Stimulated activated CD8-positive, alpha-beta memory T cell treated with anti-CD3 and anti-CD28 coated beads, Interleukin-7, amount 100 ng/mL, for 24 hours (primary cell): ENCODE results near the gene CLEC6A.
"Not testable (repeated sequence)": the region's sequence is repeated elsewhere in the genome, so short reads cannot be mapped to it uniquely, and the experiment has no call there.

Experiments used
- DNase-seq: peaks from one replicate; pipeline ENCODE4 v3.0.0-alpha.2; 2020; ENCODE audit warnings: low read depth

Gene CLEC6A

GRCh38 chr12:8455727-8456360 is at the start of gene CLEC6A:
Gene CLEC6A (plus strand): TSS chr12:8455962. CDS start chr12:8456112, 150 bp downstream.
- no peak for DNase-seq

- not testable (repeated sequence) for DNase-seq
Measured at GRCh38 chr12:8419576-8419975, 36.2 kb upstream of the CLEC6A start.

DNA sequence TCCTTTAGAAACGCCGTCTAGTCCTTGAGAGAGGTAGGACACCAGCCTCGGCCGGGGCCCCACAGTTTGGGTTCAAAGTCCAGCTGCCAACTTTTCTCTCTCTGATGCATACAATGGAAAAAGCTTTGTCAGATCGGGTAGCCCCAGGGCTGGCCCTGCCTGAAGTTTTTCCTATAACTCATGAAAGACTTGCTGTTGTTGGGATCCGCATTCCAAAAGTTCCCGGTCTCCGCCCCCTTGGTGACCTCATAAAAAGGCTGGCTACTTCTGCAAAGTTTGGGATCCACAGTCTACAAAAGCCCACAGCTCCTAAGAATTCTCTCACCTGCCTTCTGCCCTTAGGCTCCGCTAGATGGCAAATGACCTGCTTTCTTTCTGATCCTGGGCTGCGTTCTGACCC is 35.3 kb upstream of the CLEC6A start:
- DNase-seq: no peak

- DNase-seq: not testable (repeated sequence)
Measured at GRCh38 chr12:8444536-8445278, 11.1 kb upstream of the CLEC6A start.

GRCh38 chr12:8445731-8446130 is 10.0 kb upstream of the CLEC6A start:
- no peak for DNase-seq

- DNase-seq: no peak
Measured at GRCh38 chr12:8446642-8447547, 8.9 kb upstream of the CLEC6A start.

- DNase-seq: no peak
Measured at GRCh38 chr12:8449355-8449859, 6.4 kb upstream of the CLEC6A start.

DNA sequence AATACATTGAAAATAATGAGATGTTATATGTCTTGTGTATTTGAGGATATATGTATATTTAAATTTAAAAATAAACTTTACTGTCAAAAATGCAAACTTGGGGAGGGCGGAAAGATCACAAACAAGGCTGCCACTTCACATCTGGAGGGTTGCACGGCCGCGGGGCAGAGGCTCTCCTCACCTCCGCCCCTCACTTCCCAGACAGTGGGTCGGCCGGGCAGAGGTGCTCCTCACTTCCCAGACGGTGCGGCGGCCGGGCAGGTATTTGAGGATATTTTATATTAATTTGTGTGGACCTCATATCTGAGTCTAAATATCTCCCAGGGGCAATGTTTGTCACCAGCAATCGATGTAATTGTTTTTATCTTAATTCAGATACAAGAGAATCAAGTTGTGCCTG is 3.7 kb upstream of the CLEC6A start:
- no peak for DNase-seq

- DNase-seq: no peak
Measured at GRCh38 chr12:8453021-8453513, 2.7 kb upstream of the CLEC6A start.

GRCh38 chr12:8453796-8454195 is 2.0 kb upstream of the CLEC6A start:
- DNase-seq: no peak

DNA sequence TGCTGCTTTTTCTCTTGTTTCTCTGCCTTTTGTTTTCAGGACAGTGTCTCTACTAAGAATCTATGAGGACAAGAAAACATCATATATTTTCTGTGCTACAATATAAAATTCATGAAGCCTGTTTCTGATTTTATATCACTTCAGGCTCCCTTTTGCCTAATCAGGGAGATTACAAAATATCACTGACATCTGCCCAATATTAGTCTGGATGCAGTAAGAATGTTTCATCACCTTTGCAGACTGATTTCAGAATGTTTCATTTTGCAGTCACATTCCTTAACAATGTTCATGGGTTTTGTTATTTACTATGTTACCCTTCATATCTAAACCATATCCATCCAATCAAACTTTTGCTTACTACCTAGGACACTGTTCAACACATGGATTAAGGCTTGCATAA is 491 bp upstream of the CLEC6A start:
- no peak for DNase-seq

DNA sequence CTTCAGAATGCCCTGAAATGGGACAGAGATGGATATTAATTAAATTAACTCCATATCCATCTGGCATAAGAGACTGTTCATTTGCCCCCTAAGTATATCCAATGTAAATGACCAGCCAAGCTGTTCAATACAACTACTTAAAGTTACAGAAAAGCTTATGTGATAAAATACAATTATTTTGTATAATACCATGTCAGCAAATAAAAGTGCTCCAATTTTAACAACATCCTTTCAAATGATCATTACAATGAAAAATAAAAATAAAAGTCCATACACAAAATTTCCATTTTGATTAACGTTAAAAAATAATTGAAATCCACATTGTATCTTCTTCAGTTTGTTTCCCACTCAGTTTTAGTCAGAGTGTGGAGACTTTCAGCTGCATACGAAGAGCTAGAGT is 5.7 kb downstream of the CLEC6A start:
- DNase-seq: no peak

- no peak for DNase-seq
Measured at GRCh38 chr12:8465301-8465996, 9.7 kb downstream of the CLEC6A start.

GRCh38 chr12:8466241-8466640 is 10.5 kb downstream of the CLEC6A start:
- DNase-seq: no peak

- no peak for DNase-seq
Measured at GRCh38 chr12:8471090-8471489, 15.3 kb downstream of the CLEC6A start.

DNA sequence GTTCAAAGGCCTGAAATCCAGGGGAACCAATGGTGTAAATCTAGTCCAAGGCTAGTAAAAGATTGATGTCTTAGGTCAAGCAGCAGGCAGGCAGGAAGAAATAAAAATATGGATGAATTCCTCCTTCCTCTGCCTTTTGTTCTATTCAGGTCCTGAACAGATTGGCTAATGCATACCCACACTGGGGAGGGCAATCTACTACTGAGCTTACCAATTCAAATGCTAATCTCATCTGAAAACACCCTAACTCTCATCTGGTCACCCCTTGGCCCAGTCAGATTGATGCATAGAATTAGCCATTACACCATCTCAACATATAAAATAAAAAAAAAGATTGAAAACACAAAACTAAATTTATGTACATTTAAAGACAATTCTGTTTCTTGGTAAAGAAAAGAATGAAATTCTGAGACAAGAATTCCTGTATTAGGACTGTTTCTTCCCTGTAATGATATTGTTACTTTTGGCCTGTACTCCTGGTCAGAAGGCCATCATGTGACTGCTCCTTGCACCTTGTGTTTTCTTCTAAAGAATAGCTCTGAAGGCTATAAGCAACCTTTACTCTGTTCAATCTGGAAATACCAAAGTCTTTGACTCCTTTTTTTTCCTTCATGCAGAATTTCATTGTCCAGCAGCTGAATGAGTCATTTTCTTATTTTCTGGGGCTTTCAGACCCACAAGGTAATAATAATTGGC is 19.9 kb downstream of the CLEC6A start:
- no peak for DNase-seq

DNA sequence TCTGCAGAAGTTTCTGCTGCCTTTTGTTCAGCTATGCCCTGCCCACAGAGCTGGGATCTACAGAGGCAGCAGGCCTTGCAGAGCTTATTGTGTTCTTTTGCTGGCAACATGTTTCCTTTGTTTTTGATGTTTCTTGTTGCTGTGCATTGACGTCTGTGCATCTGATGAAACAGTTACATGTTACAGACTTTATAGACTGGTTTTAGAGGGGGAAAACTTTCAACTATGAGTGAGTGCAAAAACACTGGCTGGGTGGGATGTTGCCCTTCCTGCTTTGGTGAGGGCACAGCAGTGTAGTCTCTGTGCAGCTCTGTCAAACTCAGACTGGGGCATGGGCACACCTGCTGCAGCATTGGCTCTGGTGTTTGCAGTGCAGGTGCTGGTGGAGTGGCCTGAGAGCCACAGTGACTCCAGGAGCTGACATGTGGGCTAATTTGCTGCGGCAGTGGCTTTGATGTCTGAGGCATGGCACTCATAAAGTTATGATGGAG is 26.9 kb downstream of the CLEC6A start:
- DNase-seq: no peak

GRCh38 chr12:8483079-8483478 is 27.3 kb downstream of the CLEC6A start:
- DNase-seq: no peak

DNA sequence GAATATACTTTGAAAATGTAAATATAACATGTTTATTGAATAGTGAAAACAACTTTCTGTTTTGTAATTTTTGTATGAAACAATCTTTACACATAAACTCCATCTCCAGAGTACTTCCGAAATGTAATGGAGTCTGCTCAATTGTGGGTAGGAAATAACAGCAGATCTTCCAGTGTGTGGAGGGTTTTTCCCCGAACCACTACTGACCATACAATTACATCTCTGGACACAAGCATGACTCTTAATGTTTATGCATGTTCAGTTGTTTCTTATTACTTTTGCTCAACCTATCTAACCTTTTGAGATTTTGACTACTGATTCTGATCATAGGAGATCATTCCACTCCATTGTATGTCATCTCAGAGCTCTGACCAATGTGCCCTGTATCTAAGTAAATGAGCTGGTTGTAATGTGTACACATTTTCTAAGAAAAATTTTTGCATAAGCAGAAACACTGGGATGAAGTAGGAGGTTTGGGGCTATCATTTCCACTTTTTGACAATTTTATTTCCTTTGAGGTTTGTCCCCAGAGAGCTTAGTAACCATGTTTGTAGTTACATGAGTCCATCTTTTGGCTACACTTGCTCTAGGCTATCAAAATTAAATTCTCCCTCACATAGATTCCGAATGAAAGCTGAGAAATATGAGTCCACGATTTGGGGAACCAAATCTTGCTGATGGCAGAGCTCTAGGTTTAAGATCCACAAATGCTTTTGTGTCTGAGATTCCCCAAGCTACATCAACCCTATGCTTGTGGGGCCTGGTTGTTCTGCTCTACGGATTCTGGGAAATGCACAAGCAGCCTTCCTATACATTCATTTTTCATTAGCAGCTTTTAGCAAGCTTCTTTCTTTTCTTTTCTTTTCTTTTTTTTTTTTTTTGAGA is 36.1 kb downstream of the CLEC6A start:
- DNase-seq: no peak

DNA sequence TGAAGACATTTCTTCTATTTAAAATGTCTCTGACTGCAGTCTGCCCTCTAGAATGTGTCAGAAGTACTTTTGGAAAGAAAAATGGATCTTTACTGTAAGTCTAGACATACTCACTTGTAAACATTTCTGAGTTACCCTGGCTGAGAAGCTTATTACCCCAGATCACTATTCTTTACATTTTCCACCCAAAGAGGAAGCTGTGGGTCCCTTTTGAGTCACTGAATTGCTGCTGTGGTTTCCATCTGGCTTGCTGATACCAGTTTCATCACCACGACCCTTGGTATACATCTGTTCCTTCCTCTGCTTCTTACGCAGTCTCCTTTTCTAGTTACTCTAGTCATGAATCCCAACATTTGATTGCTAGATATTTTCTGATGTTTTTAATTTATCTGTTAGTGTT is 37.3 kb downstream of the CLEC6A start:
- DNase-seq: no peak
